ENCODE results near the gene DCUN1D2. TPM values are rescaled to one million over a fixed set of nuclear protein-coding genes. Genes with fewer than 3 reads are reported as not detected.
A peak's percentile ranks its signal among the peaks of the same experiment; 100 is the strongest.
"Not testable (repeated sequence)": the region's sequence is repeated elsewhere in the genome, so short reads cannot be mapped to it uniquely, and the experiment has no call there.

The DCUN1D2 gene
- total RNA-seq, 2 donors from 2014 or later = 35.8 to 44.7 TPM

GRCh38 chr13:113472355-113473025 lies 18.0 kb downstream of the DCUN1D2 start:
- Mint-ChIP-seq H3K27ac (peak overlapping the region; percentile 78), H3K36me3 (ENCODE audit: low read depth) (peaks cover 67% of the 10 kb centered on the region)

GRCh38 chr13:113471844-113472243 lies 18.7 kb downstream of the DCUN1D2 start:
- H3K27ac Mint-ChIP-seq = no peak overlapping the region
- DNase-seq = no peak

More at GRCh38 chr13:113472355-113473025, 18.0 kb downstream of the DCUN1D2 start:
- no peaks in the 10 kb centered on the region for H3K27me3 ChIP-seq (ENCODE audit: control insufficient read depth, insufficient read depth, low read length, poor library complexity, severe bottlenecking)
- H3K36me3 ChIP-seq (ENCODE audit: control insufficient read depth, insufficient read depth, low read length) = peaks cover 54% of the 10 kb centered on the region
- no peak overlapping the region for H3K4me3 ChIP-seq (ENCODE audit: low read length)
- H3K9ac ChIP-seq (ENCODE audit: extremely low read depth, low read length, poor library complexity, severe bottlenecking) = no peak overlapping the region
- WGBS, 2 experiments (ENCODE audit: insufficient coverage in 1 of 2, insufficient read length in 1 of 2) = 89 to 92% methylated on average over 18 to 28 of the region's 28 CpGs
- H3K4me1 ChIP-seq (ENCODE audit: control insufficient read depth, insufficient read depth, low read length) = no peaks in the 10 kb centered on the region
- DNase-seq = no peak
- Mint-ChIP-seq H3K9me3 (no peaks in the 10 kb centered on the region), H3K4me3 (no peak overlapping the region), H3K27me3 (ENCODE audit: insufficient read depth) (no peaks in the 10 kb centered on the region), H3K4me1 (peaks cover 10% of the 10 kb centered on the region)
- H3K27ac ChIP-seq (ENCODE audit: low read depth, low read length) = no peak overlapping the region
- no peak for TF ChIP-seq CTCF (conservative IDR thresholded peaks at IDR 0.05)
- no peaks in the 10 kb centered on the region for H3K9me3 ChIP-seq (ENCODE audit: control insufficient read depth, low read length)

GRCh38 chr13:113470635-113471163 lies 19.8 kb downstream of the DCUN1D2 start:
- peaks cover 51% of the 10 kb centered on the region for H3K36me3 ChIP-seq (ENCODE audit: control insufficient read depth, insufficient read depth, low read length)
- H3K27ac Mint-ChIP-seq; DNase-seq; H3K9me3 ChIP-seq (ENCODE audit: control insufficient read depth, low read length); H3K27ac ChIP-seq (ENCODE audit: low read depth, low read length); H3K9me3 Mint-ChIP-seq; H3K27me3 ChIP-seq (ENCODE audit: control insufficient read depth, insufficient read depth, low read length, poor library complexity, severe bottlenecking); H3K4me1 ChIP-seq (ENCODE audit: control insufficient read depth, insufficient read depth, low read length); H3K9ac ChIP-seq (ENCODE audit: extremely low read depth, low read length, poor library complexity, severe bottlenecking); H3K4me3 ChIP-seq (ENCODE audit: low read length); H3K4me3 Mint-ChIP-seq; H3K27me3 Mint-ChIP-seq (ENCODE audit: insufficient read depth): not testable (repeated sequence)
- Mint-ChIP-seq H3K4me1 (peaks cover 10% of the 10 kb centered on the region), H3K36me3 (ENCODE audit: low read depth) (peaks cover 61% of the 10 kb centered on the region)
- 92% methylated on average over 4 of the region's 4 CpGs; no CpG with 5 or more reads in 1 of the 2 experiments for WGBS, 2 experiments (ENCODE audit: insufficient coverage in 1 of 2, insufficient read length in 1 of 2)

More at GRCh38 chr13:113471844-113472243, 18.7 kb downstream of the DCUN1D2 start:
- Histone ChIP-seq H3K4me1 (ENCODE audit: control insufficient read depth, insufficient read depth, low read length) (no peaks in the 10 kb centered on the region), H3K9ac (ENCODE audit: extremely low read depth, low read length, poor library complexity, severe bottlenecking) (no peak overlapping the region), H3K9me3 (ENCODE audit: control insufficient read depth, low read length) (no peaks in the 10 kb centered on the region), H3K27me3 (ENCODE audit: control insufficient read depth, insufficient read depth, low read length, poor library complexity, severe bottlenecking) (no peaks in the 10 kb centered on the region), H3K4me3 (ENCODE audit: low read length) (no peak overlapping the region), H3K27ac (ENCODE audit: low read depth, low read length) (no peak overlapping the region), H3K36me3 (ENCODE audit: control insufficient read depth, insufficient read depth, low read length) (peaks cover 54% of the 10 kb centered on the region)
- TF ChIP-seq CTCF (conservative IDR thresholded peaks at IDR 0.05) = no peak
- WGBS, 2 experiments (ENCODE audit: insufficient coverage in 1 of 2, insufficient read length in 1 of 2) = 90% methylated on average over 11 of the region's 11 CpGs
- H3K9me3 Mint-ChIP-seq = no peaks in the 10 kb centered on the region
- H3K4me1 Mint-ChIP-seq = peaks cover 10% of the 10 kb centered on the region
- peaks cover 67% of the 10 kb centered on the region for H3K36me3 Mint-ChIP-seq (ENCODE audit: low read depth)
- H3K27me3 Mint-ChIP-seq (ENCODE audit: insufficient read depth) = no peaks in the 10 kb centered on the region
- H3K4me3 Mint-ChIP-seq = no peak overlapping the region
